Measurements from ENCODE around the gene EIF2A. TPM values are rescaled to one million over a fixed set of nuclear protein-coding genes. Genes with fewer than 3 reads are reported as not detected.

Gene EIF2A
- total RNA-seq, 2 donors from 2014 or later, result 86.7 to 112 TPM

GRCh38 chr3:150509780-150510179 is 36.8 kb upstream of the EIF2A start:
- no peaks in the 10 kb centered on the region for H3K36me3 ChIP-seq
- TF ChIP-seq CTCF (IDR thresholded peaks at IDR 0.05), result no peak
- no peaks in the 10 kb centered on the region for H3K9me3 ChIP-seq
- H3K27me3 ChIP-seq, result no peaks in the 10 kb centered on the region
- H3K4me3 ChIP-seq, result no peak overlapping the region
- no peaks in the 10 kb centered on the region for H3K4me1 ChIP-seq
- DNase-seq (ENCODE audit: low spot score), result no peak
- no peak overlapping the region for H3K27ac ChIP-seq

- no peak for TF ChIP-seq CTCF (IDR thresholded peaks at IDR 0.05)
- H3K27ac ChIP-seq, result no peak overlapping the region
- no peak for DNase-seq (ENCODE audit: low spot score)
- H3K27me3 ChIP-seq, result no peaks in the 10 kb centered on the region
- no peaks in the 10 kb centered on the region for H3K9me3 ChIP-seq
- H3K4me1 ChIP-seq, result no peaks in the 10 kb centered on the region
- no peak overlapping the region for H3K4me3 ChIP-seq
- H3K36me3 ChIP-seq, result no peaks in the 10 kb centered on the region
Observed at GRCh38 chr3:150511122-150511821, 35.3 kb upstream of the EIF2A start.

GRCh38 chr3:150515210-150515609 is 31.4 kb upstream of the EIF2A start:
- no peak for DNase-seq (ENCODE audit: low spot score)
- no peaks in the 10 kb centered on the region for H3K9me3 ChIP-seq
- H3K36me3 ChIP-seq, result no peaks in the 10 kb centered on the region
- no peaks in the 10 kb centered on the region for H3K4me1 ChIP-seq
- no peaks in the 10 kb centered on the region for H3K27me3 ChIP-seq
- H3K4me3 ChIP-seq, result no peak overlapping the region
- H3K27ac ChIP-seq, result no peak overlapping the region
- TF ChIP-seq CTCF (IDR thresholded peaks at IDR 0.05), result no peak

- Histone ChIP-seq H3K4me3 (no peak overlapping the region), H3K36me3 (no peaks in the 10 kb centered on the region), H3K27ac (no peak overlapping the region), H3K27me3 (no peaks in the 10 kb centered on the region), H3K9me3 (no peaks in the 10 kb centered on the region), H3K4me1 (no peaks in the 10 kb centered on the region)
- DNase-seq (ENCODE audit: low spot score), result no peak
- no peak for TF ChIP-seq CTCF (IDR thresholded peaks at IDR 0.05)
Observed at GRCh38 chr3:150519026-150519425, 27.6 kb upstream of the EIF2A start.

GRCh38 chr3:150520408-150520807 is 26.2 kb upstream of the EIF2A start:
- Histone ChIP-seq H3K4me1 (no peaks in the 10 kb centered on the region), H3K9me3 (no peaks in the 10 kb centered on the region), H3K27me3 (no peaks in the 10 kb centered on the region), H3K4me3 (no peak overlapping the region), H3K36me3 (no peaks in the 10 kb centered on the region), H3K27ac (no peak overlapping the region)
- no peak for DNase-seq (ENCODE audit: low spot score)
- TF ChIP-seq CTCF (IDR thresholded peaks at IDR 0.05), result no peak

- no peak overlapping the region for H3K27ac ChIP-seq
- H3K27me3 ChIP-seq, result no peaks in the 10 kb centered on the region
- H3K9me3 ChIP-seq, result no peaks in the 10 kb centered on the region
- H3K4me1 ChIP-seq, result no peaks in the 10 kb centered on the region
- DNase-seq (ENCODE audit: low spot score), result no peak
- TF ChIP-seq CTCF (IDR thresholded peaks at IDR 0.05), result no peak
- H3K36me3 ChIP-seq, result no peaks in the 10 kb centered on the region
- H3K4me3 ChIP-seq, result no peak overlapping the region
Observed at GRCh38 chr3:150521463-150521862, 25.1 kb upstream of the EIF2A start.

Measured in right atrium auricular region (tissue), 2 donors.